Activated naive CD4-positive, alpha-beta T cell treated with anti-CD3 and anti-CD28 coated beads for 36 hours (primary cell): ENCODE results near the gene GATA2. TPM values are rescaled to one million over a fixed set of nuclear protein-coding genes. Genes with fewer than 3 reads are reported as not detected.

Experiments
- CTCF ChIA-PET: fragments of 350-600 bp; sonication (Branson Sonifier 250); formaldehyde crosslinking; loops from one replicate; lab custom pipeline; 2021; ENCODE audit warnings: antibody characterized with exemption; lab: Charles Lee
- DNase-seq: peaks from one replicate; pipeline ENCODE4 v3.0.0-alpha.2; 2020
- H3K27ac Mint-ChIP-seq: one replicate; pipeline ENCODE4 v1.8.0; 2021; ENCODE audit warnings: mild to moderate bottlenecking, mixed read lengths
- H3K27me3 Mint-ChIP-seq: one replicate; pipeline ENCODE4 v1.8.0; 2021; ENCODE audit warnings: low read depth, mixed read lengths
- H3K36me3 Mint-ChIP-seq: one replicate; pipeline ENCODE4 v1.8.0; 2021; ENCODE audit warnings: low read depth, mixed read lengths
- H3K4me1 Mint-ChIP-seq: one replicate; pipeline ENCODE4 v1.8.0; 2021; ENCODE audit warnings: low read depth, mixed read lengths
- H3K4me3 Mint-ChIP-seq: one replicate; pipeline ENCODE4 v1.8.0; 2021; ENCODE audit warnings: mild to moderate bottlenecking, moderate library complexity, mixed read lengths
- H3K9me3 Mint-ChIP-seq: one replicate; pipeline ENCODE4 v1.8.0; 2021; ENCODE audit warnings: mixed read lengths
- intact Hi-C: fragments of 100-400 bp; cut with micrococcal nuclease; formaldehyde crosslinking; loops from one replicate; pipeline ENCODE4 v1.15.1; 2023
- total RNA-seq, 2 experiments: library from RNA; stranded (reverse); gene quantifications; one replicate each; pipeline ENCODE4 v1.2.3, GENCODE V29; 2021

Gene GATA2
- total RNA-seq, 2 experiments from 2014 or later = 0.35 TPM; not detected in 1

DNA sequence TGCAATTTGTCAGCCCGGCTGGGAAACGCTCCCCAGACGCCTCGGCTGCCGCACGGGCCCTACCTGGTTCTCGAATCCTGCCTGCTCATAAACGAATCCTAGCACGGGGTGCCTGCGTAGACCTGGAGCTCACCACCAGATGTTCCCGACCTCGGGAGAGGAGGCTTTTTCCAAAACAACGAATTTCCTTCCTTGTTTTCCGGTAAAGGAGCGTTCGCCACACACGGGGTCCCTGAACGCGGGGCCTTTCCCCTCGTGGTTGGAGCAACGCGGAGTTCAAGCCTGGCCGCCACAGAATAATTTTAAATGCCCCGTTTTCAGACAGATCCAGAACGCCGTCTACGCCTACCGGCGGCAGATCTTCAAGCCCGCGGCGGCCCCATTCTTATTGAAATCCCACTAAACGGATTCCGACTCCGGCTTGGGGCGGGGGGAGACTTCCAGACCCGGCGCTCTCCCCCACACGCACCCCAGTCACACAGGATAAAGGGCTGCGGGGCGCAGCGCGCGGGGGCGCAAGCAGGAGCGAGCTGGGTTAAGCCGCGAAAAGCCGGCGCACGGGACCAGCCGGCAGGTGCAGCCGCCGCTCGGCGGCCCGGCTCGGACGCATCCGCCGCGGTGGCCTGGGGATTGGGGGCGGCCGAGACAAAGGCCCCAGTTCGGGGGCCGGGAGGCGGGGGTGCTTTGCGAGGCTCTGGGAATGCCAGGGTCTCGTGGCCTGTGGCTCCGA is 895 bp downstream of the GATA2 start:
- Mint-ChIP-seq H3K27ac (no peak overlapping the region), H3K9me3 (no peaks in the 10 kb centered on the region), H3K27me3 (peaks cover 66% of the 10 kb centered on the region), H3K4me3 (peak overlapping the region; percentile 23), H3K4me1 (peaks cover 28% of the 10 kb centered on the region), H3K36me3 (no peaks in the 10 kb centered on the region)
- DNase-seq = no peak
- intact Hi-C loops = loop anchor here (1.0 to 10.0 kb wide), 5 partner anchors 66 to 415 kb away; partner anchors contain the start of gene EEFSEC
- CTCF ChIA-PET = interaction anchor here (3.9 kb wide), 1 partner anchor 66 kb away, joined by 19 read pairs; no protein-coding TSS in a partner anchor

DNA sequence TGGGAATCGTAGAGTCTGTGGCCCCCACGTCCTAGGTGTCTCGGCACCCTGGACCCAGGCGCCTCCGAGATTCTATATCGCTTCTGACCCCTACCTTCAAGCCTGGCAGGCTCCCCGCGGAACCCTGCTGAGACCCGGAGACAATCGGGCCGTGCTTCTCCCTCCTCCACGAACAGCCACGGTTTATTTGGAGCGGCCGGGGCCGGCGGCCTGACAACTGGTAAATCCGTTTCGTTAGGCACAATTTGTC is 1.4 kb downstream of the GATA2 start:
- H3K27ac Mint-ChIP-seq = no peak overlapping the region
- CTCF ChIA-PET = interaction anchor here (3.9 kb wide), 1 partner anchor 65 kb away, joined by 19 read pairs; no protein-coding TSS in a partner anchor

DNA sequence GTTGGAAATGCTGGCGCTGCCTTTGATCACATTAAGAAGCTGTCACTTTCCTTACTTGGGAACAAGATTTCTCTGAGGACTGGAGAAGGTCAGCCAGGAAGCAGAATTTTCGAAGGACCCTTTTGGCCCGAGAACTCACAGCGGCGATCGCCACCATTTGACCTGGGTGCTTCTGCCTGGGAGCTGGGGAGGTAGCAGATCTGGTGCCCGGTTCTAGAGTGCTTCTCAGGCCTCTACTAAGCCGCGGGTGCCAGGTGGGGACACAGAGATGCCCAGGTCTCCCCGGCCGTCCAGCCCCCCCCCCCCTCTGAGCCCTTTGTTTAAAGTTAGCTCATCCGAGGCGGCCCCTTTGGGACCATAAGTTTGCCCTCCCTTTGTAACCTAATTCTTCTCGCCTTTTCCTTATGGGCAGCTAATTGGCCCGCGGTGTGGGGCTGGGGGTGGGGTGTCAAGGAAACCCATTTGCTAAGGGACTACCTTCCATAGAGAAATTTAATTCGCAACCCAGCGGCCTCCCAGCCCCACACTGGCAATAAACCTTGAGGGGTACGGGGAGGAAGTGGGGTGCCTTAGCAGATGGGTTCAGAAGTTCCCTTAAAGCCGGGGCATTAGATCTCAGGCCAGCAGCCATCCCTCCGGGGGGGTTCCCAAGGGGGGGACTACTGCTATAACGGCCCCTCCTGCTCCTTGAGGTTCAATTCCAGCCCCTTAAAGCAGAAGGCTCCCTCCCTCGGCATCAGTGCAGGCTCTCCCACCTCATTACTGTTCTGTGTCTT is 1.9 kb downstream of the GATA2 start:
- Mint-ChIP-seq H3K27ac (no peak overlapping the region), H3K4me1 (peaks cover 35% of the 10 kb centered on the region), H3K27me3 (peaks cover 68% of the 10 kb centered on the region), H3K4me3 (no peak overlapping the region), H3K9me3 (no peaks in the 10 kb centered on the region), H3K36me3 (no peaks in the 10 kb centered on the region)
- CTCF ChIA-PET = interaction anchor here (0.6 to 3.9 kb wide), 3 partner anchors 65 to 213 kb away, joined by 3 to 19 read pairs (median 5); no protein-coding TSS in a partner anchor
- intact Hi-C loops = loop anchor here (2.0 to 10.0 kb wide), 4 partner anchors 81 to 414 kb away; partner anchors contain the start of gene EEFSEC
- no peak for DNase-seq

More for the DNA sequence above, 1.4 kb downstream of the GATA2 start:
- Mint-ChIP-seq H3K36me3 (no peaks in the 10 kb centered on the region), H3K4me3 (no peak overlapping the region), H3K9me3 (no peaks in the 10 kb centered on the region), H3K4me1 (peaks cover 31% of the 10 kb centered on the region), H3K27me3 (peaks cover 66% of the 10 kb centered on the region)
- DNase-seq = no peak
- intact Hi-C loops = loop anchor here (2.0 to 10.0 kb wide), 4 partner anchors 81 to 415 kb away; partner anchors contain the start of gene EEFSEC

DNA sequence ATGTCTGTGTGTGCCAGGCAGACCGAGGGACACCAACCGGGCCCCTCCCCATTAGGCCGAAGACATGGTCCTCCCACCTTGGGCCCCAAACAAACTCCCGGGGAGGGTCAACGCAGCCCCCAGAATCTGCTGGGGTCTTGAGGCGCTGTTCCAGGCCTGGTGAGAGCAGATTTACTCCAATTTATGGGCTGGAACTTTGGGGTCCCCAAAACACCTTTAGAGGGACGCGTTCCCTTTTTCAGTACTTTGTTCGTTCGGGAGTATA is 2.4 kb downstream of the GATA2 start:
- Mint-ChIP-seq H3K4me1 (peaks cover 35% of the 10 kb centered on the region), H3K9me3 (no peaks in the 10 kb centered on the region), H3K27me3 (peaks cover 67% of the 10 kb centered on the region), H3K36me3 (no peaks in the 10 kb centered on the region), H3K4me3 (no peak overlapping the region), H3K27ac (no peak overlapping the region)
- DNase-seq = no peak
- CTCF ChIA-PET = interaction anchor here (0.6 to 3.9 kb wide), 3 partner anchors 64 to 212 kb away, joined by 3 to 19 read pairs (median 5); no protein-coding TSS in a partner anchor
- intact Hi-C loops = loop anchor here (2.0 to 10.0 kb wide), 4 partner anchors 82 to 414 kb away; partner anchors contain the start of gene EEFSEC

- Mint-ChIP-seq H3K36me3 (no peaks in the 10 kb centered on the region), H3K4me3 (peak overlapping the region; percentile 67), H3K27ac (no peak overlapping the region), H3K27me3 (peaks cover 68% of the 10 kb centered on the region), H3K4me1 (peaks cover 35% of the 10 kb centered on the region), H3K9me3 (no peaks in the 10 kb centered on the region)
- DNase-seq = peak; percentile 46
- intact Hi-C loops = loop anchor here (1.0 to 10.0 kb wide), 5 partner anchors 7 to 413 kb away; partner anchors contain the start of gene EEFSEC
- CTCF ChIA-PET = interaction anchor here (1.2 to 3.9 kb wide), 2 partner anchors 64 to 212 kb away, joined by 3 to 19 read pairs; no protein-coding TSS in a partner anchor
Observed at GRCh38 chr3:128489927-128490649, 2.9 kb downstream of the GATA2 start.

- Mint-ChIP-seq H3K27me3 (peaks cover 70% of the 10 kb centered on the region), H3K36me3 (no peaks in the 10 kb centered on the region), H3K27ac (no peak overlapping the region), H3K4me3 (peak overlapping the region; percentile 67), H3K4me1 (peaks cover 35% of the 10 kb centered on the region), H3K9me3 (no peaks in the 10 kb centered on the region)
- DNase-seq = no peak
- intact Hi-C loops = loop anchor here (1.0 kb wide), 1 partner anchor 8 kb away; no protein-coding TSS in a partner anchor
- CTCF ChIA-PET = interaction anchor here (0.6 to 3.9 kb wide), 2 partner anchors 63 to 155 kb away, joined by 3 to 19 read pairs; no protein-coding TSS in a partner anchor
Observed at GRCh38 chr3:128489674-128489926, 3.4 kb downstream of the GATA2 start.

- Mint-ChIP-seq H3K27ac (no peak overlapping the region), H3K36me3 (no peaks in the 10 kb centered on the region), H3K4me1 (peaks cover 37% of the 10 kb centered on the region), H3K27me3 (peaks cover 70% of the 10 kb centered on the region), H3K9me3 (no peaks in the 10 kb centered on the region), H3K4me3 (peak overlapping the region; percentile 42)
- peak; percentile 65 for DNase-seq
- intact Hi-C loops = loop anchor here (1.0 kb wide), 1 partner anchor 8 kb away; no protein-coding TSS in a partner anchor
- CTCF ChIA-PET = interaction anchor here (0.6 to 3.9 kb wide), 2 partner anchors 63 to 155 kb away, joined by 3 to 19 read pairs; no protein-coding TSS in a partner anchor
Observed at GRCh38 chr3:128488991-128489673, 3.9 kb downstream of the GATA2 start.

GRCh38 chr3:128488636-128488990 is 4.4 kb downstream of the GATA2 start:
- CTCF ChIA-PET = no interaction called here
- H3K4me3 Mint-ChIP-seq = peak overlapping the region; percentile 42
- no peaks in the 10 kb centered on the region for H3K9me3 Mint-ChIP-seq
- H3K4me1 Mint-ChIP-seq = peaks cover 41% of the 10 kb centered on the region
- peaks cover 70% of the 10 kb centered on the region for H3K27me3 Mint-ChIP-seq
- H3K36me3 Mint-ChIP-seq = no peaks in the 10 kb centered on the region
- no peak overlapping the region for H3K27ac Mint-ChIP-seq
- intact Hi-C loops = no loop called here
- DNase-seq = no peak

GRCh38 chr3:128487813-128488635 is 5.0 kb downstream of the GATA2 start:
- peaks cover 72% of the 10 kb centered on the region for H3K27me3 Mint-ChIP-seq
- DNase-seq = peak; percentile 44
- H3K9me3 Mint-ChIP-seq = no peaks in the 10 kb centered on the region
- H3K36me3 Mint-ChIP-seq = no peaks in the 10 kb centered on the region
- H3K27ac Mint-ChIP-seq = no peak overlapping the region
- peak overlapping the region; percentile 72 for H3K4me3 Mint-ChIP-seq
- intact Hi-C loops = loop anchor here (1.0 kb wide), 1 partner anchor 40 kb away; no protein-coding TSS in a partner anchor
- CTCF ChIA-PET = no interaction called here
- H3K4me1 Mint-ChIP-seq = peaks cover 45% of the 10 kb centered on the region

DNA sequence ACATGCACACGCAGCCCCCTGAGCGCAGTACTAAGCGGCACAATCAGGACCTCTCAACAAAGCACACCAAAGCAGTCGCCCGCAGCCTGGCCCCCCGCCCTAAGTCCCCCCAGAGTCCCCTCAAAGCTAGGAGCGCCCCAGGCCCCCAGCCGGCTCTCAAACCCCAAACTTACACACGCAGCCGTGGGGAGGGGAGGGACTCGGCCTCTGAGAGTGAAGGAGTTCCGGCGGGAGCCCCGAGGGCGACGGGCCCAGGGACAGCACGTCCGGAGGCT is 5.5 kb downstream of the GATA2 start:
- Mint-ChIP-seq H3K4me1 (peaks cover 47% of the 10 kb centered on the region), H3K9me3 (no peaks in the 10 kb centered on the region), H3K27ac (no peak overlapping the region), H3K27me3 (peaks cover 76% of the 10 kb centered on the region), H3K36me3 (no peaks in the 10 kb centered on the region), H3K4me3 (peak overlapping the region; percentile 72)
- intact Hi-C loops = loop anchor here (1.0 kb wide), 1 partner anchor 39 kb away; no protein-coding TSS in a partner anchor
- DNase-seq = no peak
- CTCF ChIA-PET = no interaction called here
